Left colon (tissue), 2 donors: ENCODE measurements around the gene CSNK1E. TPM values are rescaled to one million over a fixed set of nuclear protein-coding genes. Genes with fewer than 3 reads are reported as not detected.

ENCODE experiments used
- ATAC-seq: fragments of 200-7000 bp; cut with Tn5 transposase; one replicate; pipeline ENCODE4 v1.9.1; 2020; ENCODE audit warnings: mild to moderate bottlenecking, moderate library complexity
- DNase-seq, 2 donors: peaks; one replicate each; pipeline ENCODE4 v3.0.0-alpha.2; 2020
- intact Hi-C, 2 donors: fragments of 100-400 bp; cut with DNase I in 1 of 2; cut with micrococcal nuclease in 1 of 2; formaldehyde crosslinking; loops; one replicate each; pipeline versions ENCODE4 v1.11.2 to v1.14.0; 2022; cut with DNase I, micrococcal nuclease
- total RNA-seq, 2 donors: library from RNA; stranded (reverse); fragmentation: NEBNext Ultra II Directional; extraction: Animal tissue kit (Norgen Biotek cat#: 25700); gene quantifications; one replicate each; pipeline ENCODE4 v1.2.1, GENCODE V29; 2021
- donor health status: DM: no; HTN: no; CAD: no.
- donor health status: DM: yes; HTN: yes; CAD: no.

CSNK1E gene
- total RNA-seq, 2 donors from 2014 or later, result 76.5 to 90.4 TPM

DNA sequence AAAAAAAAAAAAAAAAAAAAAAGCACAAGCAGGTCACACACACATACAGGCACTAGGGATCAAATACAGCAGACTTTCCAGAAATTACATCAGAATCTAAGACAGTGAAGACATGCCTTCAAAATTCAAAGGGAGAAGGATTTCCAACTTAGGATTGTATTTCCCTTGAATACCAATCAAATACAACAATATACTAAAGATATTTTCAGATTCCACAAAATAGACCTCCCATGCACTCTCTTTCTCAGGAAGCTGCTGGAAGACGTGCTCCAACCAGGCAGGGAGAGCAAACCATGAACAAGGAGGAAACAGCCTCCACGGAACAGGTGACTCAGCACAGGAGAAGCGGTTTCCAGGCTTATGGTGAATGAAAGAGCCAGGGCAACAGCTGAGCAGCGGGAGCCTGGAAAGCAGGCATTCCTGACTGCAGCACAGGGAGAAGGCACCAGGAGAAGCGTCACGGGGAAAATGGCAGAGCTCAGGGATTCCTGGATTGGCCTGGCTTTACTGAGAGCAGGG lies 76.4 kb downstream of the CSNK1E start:
- peak; percentile 51 to 66 for DNase-seq
- intact Hi-C loops, result no loop called here
- ATAC-seq, result peak; percentile 56

Other genes starting within 250 kb of the CSNK1E start
- not detected for gene SLC16A8, start 233.2 kb downstream of the CSNK1E start, total RNA-seq
- 10 to 100 TPM; 61.2 to 84.6 TPM for gene BAIAP2L2, start 206.7 kb downstream of the CSNK1E start, total RNA-seq
- gene PLA2G6, start 135.6 kb downstream of the CSNK1E start, total RNA-seq, result 10 to 100 TPM; 21.2 to 24.9 TPM
- 10 to 100 TPM; 18.0 to 22.2 TPM for gene MAFF, start 115.4 kb downstream of the CSNK1E start, total RNA-seq
- gene TMEM184B, start 44.4 kb downstream of the CSNK1E start, total RNA-seq, result 10 to 100 TPM; 41.9 to 48.0 TPM
- gene KCNJ4, start 137.8 kb upstream of the CSNK1E start, total RNA-seq, result not detected
- 10 to 100 TPM; 17.2 to 22.7 TPM for gene KDELR3, start 150.7 kb upstream of the CSNK1E start, total RNA-seq
- gene DDX17, start 188.9 kb upstream of the CSNK1E start, total RNA-seq, result 100 to 1,000 TPM; 300 to 349 TPM